Amniotic epithelial cell (primary cell): Measurements from ENCODE around the gene FUBP3.

ENCODE experiments used
- DNase-seq: peaks from one replicate; pipeline ENCODE4 v3.0.0-alpha.2; 2010; ENCODE audit warnings: low read depth

Gene FUBP3

GRCh38 chr9:130634191-130634768 lies 54.9 kb downstream of the FUBP3 start:
- no peak for DNase-seq

GRCh38 chr9:130634801-130635200 lies 55.4 kb downstream of the FUBP3 start:
- no peak for DNase-seq

GRCh38 chr9:130635306-130635705 lies 55.9 kb downstream of the FUBP3 start:
- no peak for DNase-seq

GRCh38 chr9:130635721-130636647 lies 56.6 kb downstream of the FUBP3 start:
- no peak for DNase-seq

GRCh38 chr9:130636648-130637020 lies 57.3 kb downstream of the FUBP3 start:
- no peak for DNase-seq

DNA sequence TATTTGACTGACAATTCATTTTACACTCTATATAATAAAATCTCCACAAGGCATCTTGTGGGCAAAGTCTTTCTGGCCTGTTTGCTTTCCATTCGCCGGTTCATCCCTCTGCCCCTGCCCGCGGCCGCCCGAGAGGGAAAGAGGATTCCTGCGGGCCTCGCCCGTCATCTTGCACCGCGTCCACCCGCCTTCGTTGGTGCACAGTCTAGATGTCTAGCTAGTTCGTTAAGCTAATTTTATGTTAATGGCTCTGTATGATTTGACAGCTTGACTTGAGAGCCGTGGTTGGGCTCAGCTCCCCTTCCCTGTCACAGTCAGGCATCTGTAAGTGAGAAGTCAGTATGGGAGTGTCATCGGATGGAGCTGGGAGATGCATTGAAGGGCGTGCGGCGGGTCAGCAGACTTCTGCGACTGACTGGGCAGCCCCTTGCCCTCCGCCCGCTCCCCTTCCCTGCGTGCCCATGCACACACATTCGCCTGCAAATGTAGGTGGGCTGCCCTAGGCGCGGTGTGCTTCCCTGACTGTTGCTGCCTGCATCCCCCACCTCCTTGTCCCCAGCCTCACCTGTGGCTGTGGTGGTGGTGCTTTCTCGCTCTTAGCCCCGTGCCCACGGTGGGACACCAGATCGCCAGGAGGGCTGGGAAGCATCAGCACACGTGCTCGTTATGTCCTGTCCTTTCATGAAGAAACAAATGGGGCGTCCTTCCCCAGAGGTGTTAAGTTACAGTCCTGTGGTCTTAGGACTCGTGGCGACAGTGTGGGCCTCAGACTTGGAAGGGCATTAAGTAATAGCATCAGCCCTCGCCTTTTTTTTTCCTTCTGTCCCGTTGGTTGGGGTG lies 59.1 kb downstream of the FUBP3 start:
- no peak for DNase-seq

- DNase-seq, result no peak
Measured at GRCh38 chr9:130639124-130639765, 59.9 kb downstream of the FUBP3 start.

DNA sequence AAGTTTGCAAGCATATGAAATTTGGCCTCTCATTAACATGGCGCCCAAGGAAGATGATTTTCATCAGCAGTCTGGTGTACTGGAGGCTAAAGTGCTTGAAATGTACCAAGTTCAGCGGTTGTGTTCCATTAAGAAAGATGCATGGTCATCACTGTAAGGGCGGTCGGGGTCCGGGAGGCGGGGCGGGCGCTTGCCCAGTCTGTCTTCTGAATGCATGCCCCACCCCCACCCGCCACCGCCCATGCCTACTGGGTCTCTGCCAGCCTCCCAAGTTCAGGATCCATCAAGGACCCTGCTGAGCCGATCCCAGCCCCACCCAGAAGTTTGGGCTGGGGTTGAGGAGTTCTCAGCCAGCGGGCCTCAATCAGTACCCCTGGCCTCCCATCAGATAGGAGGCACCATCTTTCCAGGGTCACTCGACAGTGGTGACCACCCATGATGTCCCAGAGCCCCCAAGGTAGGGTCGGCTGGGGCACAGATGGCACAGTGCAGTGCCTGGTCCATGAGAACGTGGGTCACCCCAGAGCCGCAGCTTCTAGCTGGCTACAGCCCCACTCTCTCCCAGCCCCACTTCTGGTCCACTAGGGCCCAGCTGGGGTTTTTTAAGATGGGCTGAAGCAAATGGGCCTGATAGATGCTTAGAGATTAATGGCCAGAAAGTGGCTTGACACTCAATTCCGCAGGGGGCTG lies 60.6 kb downstream of the FUBP3 start:
- DNase-seq, result no peak

- no peak for DNase-seq
Measured at GRCh38 chr9:130640681-130641080, 61.3 kb downstream of the FUBP3 start.

- no peak for DNase-seq
Measured at GRCh38 chr9:130642926-130643325, 63.5 kb downstream of the FUBP3 start.

DNA sequence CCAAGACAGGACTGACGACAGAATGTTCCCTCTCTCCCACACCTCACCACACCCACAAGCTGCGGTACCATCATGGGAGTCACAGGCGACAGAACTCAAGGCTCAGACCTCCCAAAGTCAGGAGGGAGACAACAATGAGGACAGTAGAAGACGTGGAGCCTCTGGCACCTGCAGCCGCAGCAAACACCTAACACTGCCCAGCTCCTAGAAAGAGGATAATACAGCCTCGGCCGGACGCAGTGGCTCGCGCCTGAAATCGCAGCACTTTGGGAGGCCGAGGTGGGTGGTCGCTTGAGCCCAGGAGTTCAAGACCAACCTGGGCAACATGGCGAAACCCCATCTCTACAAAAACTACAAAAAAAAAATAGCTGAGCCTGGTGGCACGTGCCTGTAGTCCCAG lies 71.8 kb downstream of the FUBP3 start:
- DNase-seq, result no peak

DNA sequence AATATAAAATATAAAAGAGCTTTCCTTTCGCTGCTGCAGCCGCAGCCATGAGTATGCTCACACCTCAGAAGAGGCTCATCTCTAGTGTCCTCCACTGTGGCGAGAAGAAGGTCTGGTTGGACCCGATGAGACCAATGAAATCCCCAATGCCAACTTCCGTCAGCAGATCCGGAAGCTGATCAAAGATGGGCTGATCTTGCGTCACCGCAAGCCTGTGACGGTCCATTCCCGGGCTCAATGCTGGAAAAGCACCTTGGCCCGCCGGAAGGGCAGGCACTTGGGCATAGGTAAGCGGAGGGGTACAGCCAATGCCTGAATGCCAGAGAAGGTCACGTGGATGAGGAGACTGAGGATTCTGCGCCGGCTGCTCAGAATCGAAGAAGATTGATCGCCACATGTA lies 72.4 kb downstream of the FUBP3 start:
- no peak for DNase-seq

DNA sequence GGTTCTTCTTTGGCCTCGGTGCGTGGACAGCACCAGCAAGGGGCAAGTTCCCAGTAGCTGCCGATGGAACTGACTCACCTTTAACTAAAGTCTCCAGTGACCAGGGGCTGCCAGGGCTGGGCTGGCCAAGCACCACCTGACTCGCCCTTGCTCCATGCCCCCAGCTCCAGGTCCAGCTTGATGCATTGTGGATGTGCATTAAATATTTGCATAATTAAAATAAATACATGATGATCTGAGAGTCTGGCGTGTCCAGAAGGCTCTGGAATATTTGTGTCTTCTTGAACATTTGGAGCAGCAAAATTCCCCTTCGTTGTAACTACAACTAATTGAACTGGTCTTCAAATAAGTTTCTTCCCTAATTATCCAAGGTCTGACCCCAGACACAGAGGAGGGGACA lies 75.5 kb downstream of the FUBP3 start:
- no peak for DNase-seq

DNA sequence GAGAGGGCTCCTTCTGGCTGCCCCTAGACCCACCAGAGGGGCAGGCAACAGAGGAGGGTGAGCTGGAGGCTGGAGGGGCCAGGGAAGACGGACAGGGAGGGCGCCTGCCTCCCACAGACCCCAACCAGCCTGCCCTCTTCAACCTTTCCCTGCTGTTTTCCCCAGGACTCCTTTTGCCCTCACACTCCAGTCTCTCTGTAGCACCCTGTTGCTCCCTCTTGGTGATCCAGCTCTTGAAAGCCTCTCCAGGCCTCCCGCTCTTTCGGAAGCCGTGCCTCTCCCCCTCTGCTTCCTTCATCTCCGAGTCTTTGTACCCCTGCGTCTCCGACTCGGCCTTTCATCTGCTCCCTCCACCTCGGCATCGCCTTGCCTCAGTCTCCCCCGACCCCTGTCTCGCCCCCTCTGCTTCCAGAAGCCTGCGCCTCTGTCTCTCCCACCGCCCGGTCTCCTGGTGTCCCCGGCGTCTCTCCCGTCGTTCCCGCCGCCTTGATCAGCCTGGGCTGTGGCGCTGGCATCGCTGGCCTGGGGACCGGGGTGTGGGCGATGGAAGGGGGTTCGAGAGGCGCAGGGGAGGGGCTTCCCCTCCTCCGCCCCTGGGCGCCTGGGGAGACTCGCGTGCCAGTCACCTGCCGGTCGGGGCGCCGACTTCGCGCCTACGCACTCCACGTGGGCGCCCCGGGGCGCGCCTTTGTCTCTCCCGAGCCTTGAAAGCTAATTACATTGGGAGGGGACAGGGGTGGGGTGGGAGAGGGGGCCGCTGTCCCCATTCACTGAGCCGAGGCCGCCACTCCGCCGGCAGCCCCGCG lies 79.7 kb downstream of the FUBP3 start:
- no peak for DNase-seq

GRCh38 chr9:130659699-130660248 lies 80.4 kb downstream of the FUBP3 start:
- no peak for DNase-seq

DNA sequence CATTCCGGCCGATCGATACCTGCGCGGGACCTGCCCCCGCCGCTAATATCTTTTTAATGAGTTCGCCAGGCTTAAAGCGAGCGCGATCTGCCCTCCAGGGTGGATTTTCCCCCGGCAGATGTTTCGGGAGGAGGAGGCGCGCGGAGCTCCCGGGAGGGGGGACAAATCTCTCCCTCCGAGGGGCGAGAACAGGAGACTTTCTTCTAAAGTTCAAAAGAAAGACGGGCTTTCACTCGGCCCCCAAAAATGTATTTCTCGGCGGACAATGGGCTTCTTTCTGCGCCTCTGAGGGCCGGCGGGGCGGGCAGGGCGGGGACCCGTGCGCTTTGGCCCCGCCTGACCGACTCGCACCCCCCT lies 80.9 kb downstream of the FUBP3 start:
- DNase-seq, result no peak

DNA sequence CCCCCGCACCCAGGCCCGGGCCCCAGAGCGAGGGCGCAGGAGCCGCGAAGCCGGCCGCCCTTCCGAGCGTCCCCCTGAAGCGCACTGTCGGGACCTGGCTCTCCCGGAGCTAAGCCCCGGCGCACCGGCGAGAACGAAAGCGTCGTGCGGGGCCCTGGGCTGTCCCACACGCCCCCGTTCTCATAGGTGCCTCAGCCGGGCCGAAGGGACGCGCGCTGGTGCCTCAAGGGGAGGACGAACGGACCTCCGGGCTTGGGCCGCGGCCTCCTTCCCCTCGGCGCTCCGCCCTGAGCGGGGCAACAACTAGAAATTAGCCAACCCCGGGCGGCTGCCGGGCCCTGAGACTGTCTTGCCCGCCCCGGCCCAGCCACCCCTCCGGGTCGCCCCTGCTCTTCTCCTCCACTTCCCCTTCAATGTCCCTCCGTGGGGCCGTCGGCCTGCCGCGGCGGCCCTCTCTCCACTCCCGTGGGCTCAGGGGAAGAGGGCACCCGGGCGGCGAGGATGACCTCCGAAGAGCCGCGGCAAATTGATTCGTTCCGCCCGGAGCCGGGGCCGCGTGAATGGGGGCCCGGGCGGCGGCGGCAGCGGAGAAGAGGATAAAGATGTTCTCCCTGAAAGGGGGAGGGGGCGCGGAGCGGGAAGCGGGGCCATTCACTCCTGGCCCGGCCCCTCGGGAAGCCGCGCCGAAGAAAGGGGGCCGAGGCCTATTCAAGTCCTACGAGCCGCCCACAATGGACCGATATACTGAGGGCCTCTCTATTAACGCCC lies 81.5 kb downstream of the FUBP3 start:
- DNase-seq, result no peak

- no peak for DNase-seq
Measured at GRCh38 chr9:130661451-130662098, 82.2 kb downstream of the FUBP3 start.
